GM21526 (cell line): ENCODE data around the gene ORMDL3.
"Not testable (repeated sequence)": the region's sequence is repeated elsewhere in the genome, so short reads cannot be mapped to it uniquely, and the experiment has no call there.

ENCODE experiments used
- ATAC-seq: cut with Tn5 transposase; IDR thresholded peaks from one replicate; pipeline ENCODE4 v1.9.1; 2021; ENCODE audit warnings: moderate library complexity; ENCODE audit not compliant: unreplicated experiment, low FRiP score

Gene ORMDL3

DNA sequence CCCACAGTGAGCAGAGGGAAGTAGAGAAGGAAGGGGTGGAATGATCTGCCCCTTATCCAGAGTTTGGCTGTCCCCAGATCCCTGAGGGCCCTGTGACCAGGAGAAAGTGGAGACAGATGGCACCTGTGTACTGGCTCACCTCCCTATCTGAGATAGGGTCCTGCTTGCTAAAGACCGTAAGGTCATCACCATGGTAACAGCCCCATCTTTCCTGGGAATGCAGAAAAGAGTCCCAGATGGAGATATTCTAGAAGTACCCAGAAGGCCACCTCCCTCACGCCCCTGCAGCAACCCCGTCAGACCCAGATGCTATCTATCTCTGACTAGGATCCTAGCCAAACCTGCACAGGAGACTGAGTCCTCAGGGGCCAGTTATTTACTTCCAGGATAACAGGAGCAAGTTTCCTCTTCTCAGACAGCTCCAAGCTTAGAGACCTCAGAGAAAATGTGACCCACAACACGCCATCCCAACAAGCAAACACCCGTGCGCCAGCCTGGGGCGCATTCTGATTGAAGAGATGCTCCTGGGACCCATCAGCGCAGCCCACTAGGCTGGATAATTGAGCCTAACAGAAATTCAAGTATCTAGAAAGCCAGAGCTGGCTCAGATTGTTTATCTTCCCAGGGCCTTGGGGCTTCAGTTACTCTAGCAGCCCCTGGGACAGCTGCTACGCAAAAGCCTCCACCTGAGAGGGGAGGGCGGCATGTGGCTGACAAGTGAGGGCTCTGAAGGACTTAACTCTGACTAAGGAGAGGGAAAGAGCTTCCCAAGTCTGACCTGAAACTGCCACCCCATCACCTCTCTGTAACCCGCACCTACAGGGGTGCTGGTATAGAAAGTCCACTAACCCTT, 1.9 kb downstream of the ORMDL3 start:
- no peak for ATAC-seq

- no peak for ATAC-seq
Measured at GRCh38 chr17:39924691-39925055, 2.7 kb downstream of the ORMDL3 start.

GRCh38 chr17:39923836-39924690, 3.3 kb downstream of the ORMDL3 start:
- ATAC-seq, result no peak

DNA sequence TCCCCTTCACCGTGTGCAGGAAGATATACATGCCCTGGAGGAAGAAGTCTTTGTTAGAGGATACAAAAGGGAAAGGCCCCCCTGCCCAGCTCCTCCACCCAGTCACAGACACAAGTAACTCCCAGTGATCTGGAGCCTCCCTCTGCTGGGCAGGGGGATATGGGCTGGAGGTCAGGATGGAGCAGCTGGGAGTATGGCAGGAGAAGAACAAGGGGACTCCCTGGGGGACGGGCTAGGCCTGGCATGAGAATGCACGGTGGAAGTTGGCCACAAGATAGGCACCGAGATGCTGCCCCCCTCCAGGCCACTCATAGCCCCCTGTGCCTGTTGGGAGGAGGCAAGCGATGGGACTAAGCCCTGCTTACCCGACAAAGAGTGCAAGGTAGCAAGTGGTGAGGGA, 4.2 kb downstream of the ORMDL3 start:
- no peak for ATAC-seq

- no peak for ATAC-seq
Measured at GRCh38 chr17:39922006-39922405, 5.4 kb downstream of the ORMDL3 start.

DNA sequence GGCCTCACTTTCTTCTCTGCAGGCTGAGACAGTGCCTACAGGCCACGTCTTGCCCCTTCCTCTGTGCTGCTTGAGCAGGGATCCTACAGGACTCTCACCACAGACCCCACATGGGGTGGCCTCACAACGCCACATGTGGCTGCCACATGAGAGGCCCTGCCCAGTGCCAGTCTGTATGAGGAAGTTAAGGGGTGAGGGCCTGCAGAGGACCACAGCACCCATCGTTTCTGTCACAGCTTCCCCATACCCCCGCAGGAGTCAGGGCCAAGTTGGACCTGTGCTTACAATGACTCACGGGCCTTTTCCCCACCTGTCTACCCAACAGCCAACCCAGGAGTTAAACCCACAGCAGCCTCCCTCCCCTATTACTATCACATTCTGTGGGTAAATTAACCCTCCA, 6.1 kb downstream of the ORMDL3 start:
- ATAC-seq, result no peak

DNA sequence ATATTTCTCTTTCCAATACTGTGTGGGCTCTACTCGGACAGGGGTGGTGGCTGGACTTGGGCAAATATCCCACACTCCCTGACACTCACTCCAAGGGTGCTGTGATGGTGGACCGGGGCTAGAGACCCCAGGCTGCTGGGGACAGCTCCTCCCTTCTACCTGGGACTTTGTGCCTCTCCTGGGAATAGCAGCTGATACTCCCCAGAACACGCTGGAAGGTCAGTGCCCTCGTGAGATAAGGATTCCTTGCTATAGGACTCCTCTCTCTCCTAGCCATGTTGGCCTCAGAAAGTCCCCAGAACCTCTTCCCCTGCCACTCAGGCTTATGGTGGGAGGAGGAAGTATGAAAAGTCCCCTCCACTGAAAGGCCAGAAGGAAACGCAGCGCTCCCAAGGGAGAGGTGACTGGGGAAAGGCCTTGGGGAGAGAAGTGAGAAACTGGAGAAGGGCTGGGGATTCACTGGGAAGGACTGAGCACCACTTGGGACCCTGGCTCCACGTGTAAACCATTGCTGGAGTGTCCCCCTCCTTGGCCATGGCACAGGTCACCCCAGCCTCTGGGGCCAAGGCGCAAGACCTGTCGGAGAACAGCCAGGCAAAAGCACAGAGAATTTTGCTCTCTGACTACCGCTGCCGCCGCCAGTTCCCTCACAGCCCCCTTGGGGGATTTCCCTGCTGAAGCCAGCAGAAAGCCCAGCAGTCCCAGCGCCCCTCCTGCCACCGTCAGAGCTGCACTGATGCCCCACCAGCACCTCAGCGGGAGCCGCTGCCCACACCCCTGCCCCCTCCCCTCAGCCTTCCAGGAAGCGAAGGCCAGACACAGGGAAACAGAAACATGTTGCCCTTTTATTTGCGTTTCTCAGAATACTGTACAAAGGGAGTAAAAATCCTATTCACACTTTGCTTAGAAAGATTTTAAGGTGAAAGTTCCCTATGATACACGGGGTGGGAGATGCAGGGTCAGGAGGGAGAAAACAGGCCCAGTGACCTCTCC, 6.9 kb downstream of the ORMDL3 start:
- no peak for ATAC-seq

- ATAC-seq, result no peak
Measured at GRCh38 chr17:39919087-39919683, 8.2 kb downstream of the ORMDL3 start.

DNA sequence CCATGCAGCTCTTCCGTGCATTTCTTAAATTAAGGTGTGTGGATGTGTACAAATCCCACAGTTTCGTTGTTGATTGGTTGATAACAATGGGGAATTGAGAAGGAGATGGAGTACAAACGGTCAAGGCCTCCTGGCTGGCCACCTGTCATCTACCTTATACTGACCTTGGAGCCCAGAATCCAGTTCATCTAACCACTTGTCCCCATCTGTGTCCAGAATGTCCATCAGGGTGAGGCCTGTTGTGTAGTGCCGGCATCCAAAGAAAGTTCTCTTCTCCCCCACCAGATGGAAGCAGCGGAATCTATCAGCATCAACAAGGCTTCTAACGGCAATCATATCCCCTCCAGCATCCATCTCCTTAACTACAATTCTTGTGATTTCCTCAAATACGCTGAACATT, 10.5 kb downstream of the ORMDL3 start:
- no peak for ATAC-seq

DNA sequence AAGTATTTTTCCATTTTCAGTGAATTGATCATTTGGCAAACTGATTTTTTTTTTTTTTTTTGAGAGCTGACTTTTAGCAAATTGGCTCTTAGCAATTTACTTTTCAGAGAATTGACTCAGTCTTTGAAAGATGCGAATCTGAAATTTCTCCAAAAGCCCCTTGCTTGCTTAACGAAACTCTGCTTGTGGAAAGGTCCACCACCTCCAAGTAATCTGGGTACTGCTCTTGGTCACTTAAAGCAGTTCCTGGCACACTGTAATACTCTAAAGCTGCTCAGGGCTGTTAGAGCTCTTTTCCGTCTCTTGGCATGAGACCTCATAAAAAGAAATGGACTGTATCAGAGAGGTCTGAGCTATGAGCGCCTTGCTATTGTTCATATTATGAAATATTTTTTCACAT, 11.8 kb downstream of the ORMDL3 start:
- ATAC-seq, result no peak

DNA sequence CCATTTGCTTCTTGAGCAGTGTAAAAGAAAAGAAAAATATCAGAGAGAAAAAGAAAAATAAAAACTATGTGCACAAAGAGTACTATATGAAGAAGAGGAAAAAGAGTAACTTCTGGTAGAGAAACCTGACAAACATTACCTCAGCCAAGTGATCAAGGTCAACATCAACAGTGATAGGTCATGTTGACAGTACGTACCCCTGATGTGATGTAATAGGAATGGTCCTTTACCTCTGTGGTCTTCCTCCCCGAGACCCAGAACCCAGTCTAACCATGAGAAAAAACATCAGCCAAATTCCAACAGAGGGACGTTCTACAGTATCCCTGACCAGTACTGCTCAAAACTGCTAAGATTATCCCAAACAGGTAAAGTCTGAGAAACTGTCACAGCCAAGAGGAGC, 13.4 kb downstream of the ORMDL3 start:
- ATAC-seq, result no peak

DNA sequence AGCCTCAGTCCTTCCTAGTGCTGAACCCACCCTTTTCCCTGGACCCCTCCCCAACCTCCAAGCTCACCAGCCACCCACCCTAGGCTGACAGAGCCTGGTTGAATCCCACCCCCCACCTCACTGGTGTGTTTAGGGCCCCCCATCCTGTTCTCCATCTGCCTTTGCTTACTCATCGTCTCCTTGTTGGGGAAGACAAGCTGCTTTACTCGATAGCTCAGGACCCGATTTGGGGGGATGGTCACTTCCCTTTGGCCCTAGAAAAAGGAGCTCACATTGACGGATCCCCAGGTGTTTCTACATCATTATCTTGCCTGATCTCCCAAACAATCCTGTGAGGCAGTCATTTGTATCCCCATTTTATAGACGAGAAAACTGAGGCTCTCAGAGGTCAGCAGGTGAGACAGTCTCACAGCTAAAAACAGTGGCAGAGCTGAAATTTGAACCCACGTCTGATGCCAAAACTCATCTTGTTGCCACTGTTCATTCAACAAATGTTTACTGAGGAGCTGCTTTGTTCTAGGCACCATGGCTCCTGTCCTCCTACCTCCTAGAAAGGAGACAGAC, 18.5 kb downstream of the ORMDL3 start:
- ATAC-seq, result no peak

GRCh38 chr17:39904990-39905288, 22.5 kb downstream of the ORMDL3 start:
- ATAC-seq, result no peak

DNA sequence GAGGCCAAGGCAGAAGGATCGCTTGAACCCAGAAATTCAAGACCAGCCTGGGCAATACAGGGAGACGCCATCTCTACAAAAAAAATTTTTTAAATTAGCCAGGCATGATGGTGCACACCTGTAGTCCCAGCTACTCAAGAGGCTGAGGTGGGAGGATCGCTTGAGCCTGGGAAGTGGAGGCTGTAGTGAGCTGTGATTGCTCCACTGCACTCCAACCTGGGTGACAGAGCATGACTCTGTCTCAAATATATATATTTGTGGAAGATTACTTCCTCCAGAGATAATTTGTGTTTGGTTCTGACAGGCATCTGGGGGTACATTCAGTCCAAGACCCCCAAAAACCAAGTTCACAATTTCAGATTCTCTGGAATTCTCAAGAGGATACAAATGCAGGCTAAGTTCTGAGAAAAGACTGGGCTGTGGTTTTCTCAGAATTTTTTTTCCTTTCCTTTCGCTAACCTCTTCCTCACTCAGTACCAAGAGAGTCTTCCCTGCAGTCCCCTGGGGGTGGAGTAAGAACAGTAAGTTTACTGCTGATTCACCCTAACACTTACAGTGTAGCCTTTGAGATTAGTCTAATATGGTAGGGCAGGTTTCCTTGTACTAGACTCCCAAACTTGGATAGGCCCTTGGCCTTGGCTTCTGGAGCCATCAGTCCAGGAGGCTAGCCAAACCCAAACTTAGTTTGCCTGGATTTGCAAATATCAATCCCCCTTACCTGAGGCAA, 24.1 kb downstream of the ORMDL3 start:
- ATAC-seq, result no peak

GRCh38 chr17:39902027-39902426, 25.4 kb downstream of the ORMDL3 start:
- ATAC-seq, result not testable (repeated sequence)

DNA sequence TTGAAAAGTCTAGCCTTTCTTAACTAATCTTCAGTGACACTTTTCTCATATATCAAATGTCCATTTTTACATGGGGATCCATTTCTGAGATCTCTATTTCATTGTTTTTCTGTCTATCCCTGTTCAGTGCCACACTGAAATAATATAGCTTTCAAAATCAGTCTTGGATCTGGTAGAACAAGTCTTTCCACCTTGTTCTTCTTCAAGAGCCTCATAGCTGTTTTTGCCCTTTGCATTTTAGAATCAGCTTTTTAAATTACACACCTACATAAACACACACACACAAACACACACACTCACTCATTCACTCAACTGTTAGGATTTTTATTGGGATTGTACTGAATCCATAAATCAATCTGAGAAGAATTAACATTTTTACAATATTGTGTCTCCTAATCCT, 28.2 kb downstream of the ORMDL3 start:
- ATAC-seq, result no peak

GRCh38 chr17:39898088-39898487, 29.3 kb downstream of the ORMDL3 start:
- ATAC-seq, result no peak

GRCh38 chr17:39894681-39895376, 32.6 kb downstream of the ORMDL3 start:
- ATAC-seq, result no peak

- no peak for ATAC-seq
Measured at GRCh38 chr17:39889200-39889599, 38.2 kb downstream of the ORMDL3 start.
